ENCODE results near the gene GAS7. TPM values are rescaled to one million over a fixed set of nuclear protein-coding genes. Genes with fewer than 3 reads are reported as not detected.

The GAS7 gene
- total RNA-seq, 2 experiments from 2014 or later = 1.6 to 2.1 TPM

- Mint-ChIP-seq H3K36me3 (ENCODE audit: low read depth) (no peaks in the 10 kb centered on the region), H3K4me3 (no peak overlapping the region), H3K27me3 (no peaks in the 10 kb centered on the region), H3K9me3 (no peaks in the 10 kb centered on the region), H3K4me1 (ENCODE audit: low read depth) (peaks cover 16% of the 10 kb centered on the region), H3K27ac (no peak overlapping the region)
- no peak for TF ChIP-seq CTCF (IDR thresholded peaks at IDR 0.05)
- no peak for ATAC-seq
- intact Hi-C loops (cut with micrococcal nuclease) = no loop called here
- ChIA-PET POLR2A (no interaction called here), CTCF (interaction anchor here (1.1 kb wide), 1 partner anchor 71 kb away, joined by 3 read pairs; no protein-coding TSS in a partner anchor)
- no peak for DNase-seq
These were observed 37.0 kb downstream of the GAS7 start for GRCh38 chr17:10161386-10161785.

GRCh38 chr17:10156948-10157607 is 41.3 kb downstream of the GAS7 start:
- no peaks in the 10 kb centered on the region for H3K27me3 Mint-ChIP-seq
- peak overlapping the region; percentile 47 for H3K27ac Mint-ChIP-seq
- peak; percentile 73 for ATAC-seq
- H3K4me1 Mint-ChIP-seq (ENCODE audit: low read depth) = peaks cover 17% of the 10 kb centered on the region
- H3K4me3 Mint-ChIP-seq = no peak overlapping the region
- intact Hi-C loops (cut with micrococcal nuclease) = no loop called here
- CTCF ChIA-PET = interaction anchor here (1.8 kb wide), 1 partner anchor 10 kb away, joined by 4 read pairs; no protein-coding TSS in a partner anchor
- TF ChIP-seq CTCF (IDR thresholded peaks at IDR 0.05) = no peak
- no peaks in the 10 kb centered on the region for H3K36me3 Mint-ChIP-seq (ENCODE audit: low read depth)
- DNase-seq = peak; percentile 43
- no peaks in the 10 kb centered on the region for H3K9me3 Mint-ChIP-seq
- POLR2A ChIA-PET = no interaction called here

- Mint-ChIP-seq H3K27me3 (no peaks in the 10 kb centered on the region), H3K4me1 (ENCODE audit: low read depth) (peaks cover 20% of the 10 kb centered on the region), H3K36me3 (ENCODE audit: low read depth) (no peaks in the 10 kb centered on the region), H3K9me3 (no peaks in the 10 kb centered on the region), H3K27ac (peak overlapping the region; percentile 47), H3K4me3 (no peak overlapping the region)
- peak; percentile 48 for ATAC-seq
- TF ChIP-seq CTCF (IDR thresholded peaks at IDR 0.05) = no peak
- no peak for DNase-seq
- CTCF ChIA-PET = interaction anchor here (1.8 kb wide), 1 partner anchor 9 kb away, joined by 4 read pairs; no protein-coding TSS in a partner anchor
- intact Hi-C loops (cut with micrococcal nuclease) = no loop called here
- POLR2A ChIA-PET = interaction anchor here (0.6 kb wide), 1 partner anchor 31 kb away, joined by 3 read pairs; no protein-coding TSS in a partner anchor
These were observed 41.8 kb downstream of the GAS7 start for GRCh38 chr17:10156599-10156947.

GRCh38 chr17:10156077-10156435 is 42.4 kb downstream of the GAS7 start:
- no peak for TF ChIP-seq CTCF (IDR thresholded peaks at IDR 0.05)
- Mint-ChIP-seq H3K4me1 (ENCODE audit: low read depth) (peaks cover 20% of the 10 kb centered on the region), H3K4me3 (no peak overlapping the region), H3K9me3 (no peaks in the 10 kb centered on the region), H3K27ac (no peak overlapping the region), H3K36me3 (ENCODE audit: low read depth) (no peaks in the 10 kb centered on the region), H3K27me3 (no peaks in the 10 kb centered on the region)
- intact Hi-C loops (cut with micrococcal nuclease) = no loop called here
- DNase-seq = no peak
- CTCF ChIA-PET = interaction anchor here (1.8 kb wide), 1 partner anchor 9 kb away, joined by 4 read pairs; no protein-coding TSS in a partner anchor
- POLR2A ChIA-PET = interaction anchor here (0.6 kb wide), 1 partner anchor 31 kb away, joined by 3 read pairs; no protein-coding TSS in a partner anchor
- ATAC-seq = no peak

- intact Hi-C loops (cut with micrococcal nuclease) = no loop called here
- H3K9me3 Mint-ChIP-seq = no peaks in the 10 kb centered on the region
- H3K36me3 Mint-ChIP-seq (ENCODE audit: low read depth) = no peaks in the 10 kb centered on the region
- ATAC-seq (no peak), DNase-seq (no peak)
- no peak overlapping the region for H3K27ac Mint-ChIP-seq
- ChIA-PET CTCF (interaction anchor here (1.4 to 1.8 kb wide), 2 partner anchors 8 to 16 kb away, joined by 4 read pairs; no protein-coding TSS in a partner anchor), POLR2A (interaction anchor here (0.6 kb wide), 1 partner anchor 32 kb away, joined by 3 read pairs; no protein-coding TSS in a partner anchor)
- H3K4me1 Mint-ChIP-seq (ENCODE audit: low read depth) = peaks cover 20% of the 10 kb centered on the region
- no peak overlapping the region for H3K4me3 Mint-ChIP-seq
- TF ChIP-seq CTCF (IDR thresholded peaks at IDR 0.05) = no peak
- H3K27me3 Mint-ChIP-seq = no peaks in the 10 kb centered on the region
These were observed 42.9 kb downstream of the GAS7 start for GRCh38 chr17:10155371-10156076.
